H1 (cell line): ENCODE results near the gene ADAM23. TPM values are rescaled to one million over a fixed set of nuclear protein-coding genes. Genes with fewer than 3 reads are reported as not detected.

ENCODE experiments used
- CEBPB ChIP-seq: IDR thresholded peaks from 2 replicates; pipeline ENCODE4 v1.6.1; 2012; ENCODE audit warnings: low read depth, low read length
- CHD7 ChIP-seq: fragments of 300-600 bp; sonication (generic); IDR thresholded peaks from 2 replicates; pipeline ENCODE4 v1.7.1; 2012; ENCODE audit warnings: low read length, moderate library complexity, mild to moderate bottlenecking, inconsistent platforms; ENCODE audit not compliant: insufficient replicate concordance
- EZH2 ChIP-seq: fragments of 200-600 bp; sonication (generic); IDR thresholded peaks from 2 replicates; pipeline ENCODE4 v1.7.1; 2012; ENCODE audit warnings: low read depth, mild to moderate bottlenecking, moderate library complexity, low read length, inconsistent platforms; ENCODE audit not compliant: severe bottlenecking
- HDAC6 ChIP-seq: IDR thresholded peaks from one replicate; pipeline ENCODE4 v1.7.1; 2012; ENCODE audit warnings: low read depth, mild to moderate bottlenecking, inconsistent platforms, low read length, moderate library complexity
- RXRA ChIP-seq: IDR thresholded peaks from 2 replicates; pipeline ENCODE4 v1.6.1; 2011; ENCODE audit warnings: low read depth, mild to moderate bottlenecking, low read length, moderate library complexity; ENCODE audit not compliant: insufficient read depth
- SIN3A ChIP-seq, 2 experiments: IDR thresholded peaks in 1 of 2; conservative IDR thresholded peaks in 1 of 2; 2 replicates each; pipeline ENCODE4 v1.6.1; 2011 to 2012; ENCODE audit warnings: low read length in 2 of 2, improper control_type of control experiment in 1 of 2, low read depth in 1 of 2, mild to moderate bottlenecking in 1 of 2
- TBP ChIP-seq: IDR thresholded peaks from 2 replicates; pipeline ENCODE4 v1.6.1; 2011; ENCODE audit warnings: low read depth, low read length, improper control_type of control experiment
- polyA plus RNA-seq, 7 experiments: library from polyadenylated mRNA; depleted of rRNA in 3 of 7; stranded (reverse) in 5 of 7; unstranded in 2 of 7; fragments of >200 nt in 5 of 7; fragments of 200-250 nt in 2 of 7; gene quantifications; 1 replicate in 5 of 7; 2 replicates in 1 of 7; 4 replicates in 1 of 7; pipeline versions ENCODE4 v1.2.1 to v1.2.3, GENCODE V29; 2011 to 2013; ENCODE audit warnings: missing spikeins in 2 of 7, mixed read lengths in 2 of 7
- total RNA-seq: library from RNA; stranded (reverse); fragmentation: NEBNext Ultra II Directional; extraction: Animal tissue kit (Norgen Biotek cat#: 25700); gene quantifications from 2 replicates; pipeline ENCODE4 v1.2.1, GENCODE V29; 2021

The ADAM23 gene
- total and polyA plus RNA-seq, 2 of the 8 experiments (the other 6 are each of a cell fraction or from before 2014, with no cell fraction given) = 9.9 to 20.8 TPM

- TF ChIP-seq CHD7 (no peak), TBP (no peak), HDAC6 (no peak), SIN3A (conservative IDR thresholded peaks at IDR 0.05 in 1 of 2, IDR thresholded peaks at IDR 0.05 in 1 of 2; ENCODE audit: low read depth in 1 of 2, low read length in 2 of 2) (no peak), CEBPB (no peak), RXRA (no peak), EZH2 (no peak)
Observed at GRCh38 chr2:206548383-206548782, 105.1 kb downstream of the ADAM23 start (continued).
